CD4-positive, alpha-beta T cell treated with Interleukin-4 for 1 hour (primary cell): ENCODE measurements around the gene PTPRG.

Experiments
- DNase-seq, 2 donors: peaks; one replicate each; pipeline ENCODE4 v3.0.0-alpha.2; 2020 to 2022

Gene PTPRG

GRCh38 chr3:62332835-62333244 lies 771.5 kb downstream of the PTPRG start:
- DNase-seq = peak in 1 of 2 donors; percentile 21

DNA sequence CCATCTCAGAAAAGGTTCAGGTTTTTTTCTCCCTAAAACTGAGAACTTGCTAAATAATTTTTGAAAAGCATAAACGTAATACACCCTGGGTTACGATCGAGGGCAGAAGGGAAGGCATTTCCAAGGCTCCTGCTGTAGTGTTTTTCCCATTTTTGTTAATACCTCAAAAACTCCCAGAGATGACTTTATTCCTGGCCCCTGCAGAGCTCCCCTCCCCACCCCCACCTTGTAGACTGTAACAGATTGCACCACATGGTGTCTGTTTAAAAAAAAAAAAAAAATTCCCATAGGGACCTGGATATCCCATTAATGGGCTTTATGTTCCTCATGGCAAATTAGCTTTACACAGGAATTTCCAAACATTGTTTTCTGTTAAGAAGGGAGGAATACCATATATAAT lies 773.8 kb downstream of the PTPRG start:
- DNase-seq = no peak

GRCh38 chr3:62343755-62344154 lies 782.4 kb downstream of the PTPRG start:
- no peak for DNase-seq
